Mesenchymal stem cell (in vitro differentiated cells and primary cell): ENCODE measurements around the gene CDKN1C.

Source experiments
- DNase-seq: peaks from one replicate; pipeline ENCODE4 v3.0.0-alpha.2; 2013
- H2AFZ ChIP-seq: one replicate; pipeline ENCODE4 v1.6.1; 2013; ENCODE audit warnings: low read depth, mild to moderate bottlenecking, control low read depth, inconsistent platforms, low read length, moderate library complexity
- H2AK5ac ChIP-seq: 2 replicates; pipeline ENCODE4 v1.6.1; 2013; ENCODE audit warnings: low read length, moderate library complexity, mild to moderate bottlenecking, inconsistent platforms; ENCODE audit not compliant: severe bottlenecking
- H2BK120ac ChIP-seq: one replicate; pipeline ENCODE4 v1.6.1; 2013; ENCODE audit warnings: low read depth, mild to moderate bottlenecking, inconsistent platforms, low read length, moderate library complexity
- H2BK12ac ChIP-seq, 2 experiments: one replicate each; pipeline ENCODE4 v1.6.1; 2013; ENCODE audit warnings: inconsistent platforms in 2 of 2, low read length in 2 of 2, mild to moderate bottlenecking in 2 of 2, moderate library complexity in 2 of 2, control low read depth in 1 of 2
- H2BK15ac ChIP-seq: one replicate; pipeline ENCODE4 v1.6.1; 2013; ENCODE audit warnings: mild to moderate bottlenecking, low read depth, inconsistent platforms; ENCODE audit not compliant: poor library complexity, severe bottlenecking
- H2BK5ac ChIP-seq: 2 replicates; pipeline ENCODE4 v1.6.1; 2013; ENCODE audit warnings: low read depth, mild to moderate bottlenecking, low read length, control low read depth, inconsistent platforms; ENCODE audit not compliant: poor library complexity, severe bottlenecking
- H3K14ac ChIP-seq, 2 experiments: one replicate each; pipeline ENCODE4 v1.6.1; 2013; ENCODE audit warnings: inconsistent platforms in 2 of 2, low read length in 2 of 2, control low read depth in 1 of 2, mild to moderate bottlenecking in 1 of 2, moderate library complexity in 1 of 2
- H3K18ac ChIP-seq, 2 experiments: one replicate each; pipeline ENCODE4 v1.6.1; 2013; ENCODE audit warnings: inconsistent platforms in 2 of 2, low read length in 2 of 2, control low read depth in 1 of 2, low read depth in 1 of 2, mild to moderate bottlenecking in 1 of 2
- H3K23ac ChIP-seq, 2 experiments: one replicate each; pipeline ENCODE4 v1.6.1; 2013; ENCODE audit warnings: inconsistent platforms in 2 of 2, low read length in 2 of 2, mild to moderate bottlenecking in 2 of 2, moderate library complexity in 2 of 2, control low read depth in 1 of 2
- H3K27ac ChIP-seq: 2 replicates; pipeline ENCODE4 v1.5.1; 2013; ENCODE audit warnings: mild to moderate bottlenecking, moderate library complexity, low read length, control low read depth, inconsistent platforms; ENCODE audit not compliant: poor library complexity, severe bottlenecking
- H3K27me3 ChIP-seq, 2 experiments: 2 replicates each; pipeline versions ENCODE4 v1.6.1 to v1.7.0; 2013; ENCODE audit warnings: low read length in 2 of 2, mild to moderate bottlenecking in 2 of 2, moderate library complexity in 2 of 2, control low read depth in 1 of 2, inconsistent platforms in 1 of 2; ENCODE audit not compliant: control insufficient read depth in 1 of 2, insufficient read depth in 1 of 2
- H3K36me3 ChIP-seq, 2 experiments: 2 replicates each; pipeline versions ENCODE4 v1.6.1 to v1.7.0; 2013; ENCODE audit warnings: low read length in 2 of 2, control low read depth in 1 of 2, inconsistent platforms in 1 of 2, low read depth in 1 of 2, mild to moderate bottlenecking in 1 of 2; ENCODE audit not compliant: insufficient read depth in 2 of 2, control insufficient read depth in 1 of 2
- H3K4ac ChIP-seq, 2 experiments: one replicate each; pipeline ENCODE4 v1.6.1; 2013; ENCODE audit warnings: inconsistent platforms in 2 of 2, low read length in 2 of 2, mild to moderate bottlenecking in 2 of 2, moderate library complexity in 2 of 2, control low read depth in 1 of 2, low read depth in 1 of 2
- H3K4me1 ChIP-seq: 2 replicates; pipeline ENCODE4 v1.6.1; 2013; ENCODE audit warnings: low read depth, low read length, control low read depth; ENCODE audit not compliant: control insufficient read depth, insufficient read depth
- H3K4me2 ChIP-seq: 2 replicates; pipeline ENCODE4 v1.6.1; 2013; ENCODE audit warnings: low read length, mild to moderate bottlenecking, inconsistent platforms; ENCODE audit not compliant: poor library complexity, severe bottlenecking
- H3K4me3 ChIP-seq, 2 experiments: 2 replicates each; pipeline versions ENCODE4 v1.5.1 to v1.7.0; 2013; ENCODE audit warnings: low read length in 2 of 2, mild to moderate bottlenecking in 2 of 2, control low read depth in 1 of 2, low read depth in 1 of 2; ENCODE audit not compliant: insufficient read depth in 1 of 2
- H3K79me1 ChIP-seq: replicated peaks from 2 replicates; pipeline ENCODE4 v1.6.1; 2013; ENCODE audit warnings: mild to moderate bottlenecking, control low read depth, low read length, inconsistent platforms; ENCODE audit not compliant: poor library complexity, severe bottlenecking
- H3K9ac ChIP-seq: 2 replicates; pipeline ENCODE4 v1.7.0; 2013; ENCODE audit warnings: mild to moderate bottlenecking, low read length, moderate library complexity
- H3K9me3 ChIP-seq: 2 replicates; pipeline ENCODE4 v1.7.0; 2013; ENCODE audit warnings: mild to moderate bottlenecking, low read length; ENCODE audit not compliant: control insufficient read depth
- H4K8ac ChIP-seq: one replicate; pipeline ENCODE4 v1.6.1; 2013; ENCODE audit warnings: inconsistent platforms, mild to moderate bottlenecking, low read length, moderate library complexity
- H4K91ac ChIP-seq: one replicate; pipeline ENCODE4 v1.6.1; 2013; ENCODE audit warnings: mild to moderate bottlenecking, low read length, inconsistent platforms
- WGBS: methylation state at CpG from one replicate; pipeline ENCODE4 v1.1.7; 2013; ENCODE audit warnings: mixed read lengths; 5-methylcytosine and 5-hydroxymethylcytosine counted together

CDKN1C gene

DNA sequence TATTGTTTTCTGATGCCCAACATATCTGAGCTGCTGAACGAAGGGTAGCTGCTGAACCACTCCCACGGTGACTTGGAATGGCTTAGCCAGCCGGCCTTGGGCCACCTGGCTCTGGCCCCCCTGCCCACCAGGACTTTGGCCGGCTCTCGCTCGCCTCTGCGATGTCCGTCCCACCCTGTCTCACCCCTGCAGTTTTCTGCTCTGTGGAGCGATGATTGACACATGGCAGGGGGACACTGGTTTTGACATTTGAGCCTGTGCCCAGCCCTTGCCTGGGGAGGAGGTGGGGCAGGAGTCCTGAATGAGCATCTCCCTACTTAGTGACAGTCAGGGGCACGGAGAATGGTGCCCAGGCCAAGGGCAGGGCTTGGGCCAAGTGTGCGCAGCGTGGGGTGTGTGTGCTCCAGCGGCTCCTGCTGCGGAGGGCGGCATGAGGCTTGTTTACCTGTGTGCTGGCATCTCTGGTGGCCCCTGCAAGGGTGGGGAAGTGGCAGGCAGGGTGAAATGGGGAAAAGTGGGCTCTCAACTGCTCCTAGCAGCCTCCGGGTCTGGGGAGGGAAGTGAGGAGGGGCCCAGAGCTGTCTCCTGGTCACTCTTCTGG lies 15.7 kb upstream of the CDKN1C start:
- Histone ChIP-seq H2BK15ac (peak overlapping the region; percentile 100), H3K9me3 (no peaks in the 10 kb centered on the region), H2AFZ (peak overlapping the region; percentile 95), H4K8ac (peak overlapping the region; percentile 99), H3K27me3 (no peaks in the 10 kb centered on the region), H3K79me1 (peaks cover 22% of the 10 kb centered on the region), H4K91ac (peak overlapping the region; percentile 98), H2BK12ac (peak overlapping the region; percentile 88 to 91), H3K4me3 (peak overlapping the region in 1 of 2 experiments; percentile 61), H2BK5ac (peak overlapping the region; percentile 33), H3K36me3 (peaks cover 4 to 9% of the 10 kb centered on the region in 2 experiments), H3K18ac (peak overlapping the region; percentile 94 to 96), H3K23ac (no peak overlapping the region), H3K9ac (peak overlapping the region; percentile 76), H2AK5ac (peak overlapping the region; percentile 81), H3K4ac (peak overlapping the region; percentile 55 to 75), H3K27ac (no peak overlapping the region), H3K4me1 (peaks cover 42% of the 10 kb centered on the region), H2BK120ac (peak overlapping the region; percentile 94), H3K4me2 (peak overlapping the region; percentile 90), H3K14ac (peak overlapping the region in 1 of 2 experiments; percentile 92)
- no peak for DNase-seq
- 94% methylated on average over 16 of the region's 16 CpGs for WGBS

DNA sequence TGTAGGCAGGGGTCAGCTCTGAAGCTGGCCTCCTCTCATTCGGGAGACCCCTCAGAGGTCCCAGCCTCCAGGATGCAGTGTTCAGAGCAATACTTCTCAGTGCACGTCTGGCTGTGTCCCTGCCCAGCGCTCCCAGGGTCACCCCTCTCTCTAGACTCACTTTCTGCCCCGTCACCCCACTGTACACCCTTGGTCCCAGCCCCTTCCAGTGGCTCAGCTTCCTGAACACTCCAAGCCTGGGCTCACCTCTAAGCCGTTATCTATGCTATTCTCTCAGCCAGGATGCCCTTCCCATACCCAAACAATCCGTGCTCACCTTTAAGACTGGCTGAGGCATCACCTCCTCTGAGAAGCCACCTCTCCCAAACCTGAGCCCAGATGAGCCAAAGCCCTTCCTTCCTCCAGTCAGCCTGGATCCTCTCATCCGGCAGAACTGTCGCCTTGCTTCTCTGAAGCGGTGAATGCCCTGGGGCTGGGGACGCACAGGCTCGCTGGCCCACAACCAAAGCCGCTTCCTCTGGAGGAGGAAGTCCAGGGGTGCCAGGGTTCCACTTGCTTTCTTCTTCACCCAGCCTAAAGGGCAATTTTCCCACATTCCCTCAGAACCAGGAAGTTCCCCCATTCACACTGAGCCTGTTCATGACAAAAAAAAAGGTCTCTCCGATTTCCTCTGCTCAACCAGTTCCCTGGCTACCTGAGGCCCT lies 13.7 kb upstream of the CDKN1C start:
- H3K4ac ChIP-seq, result peak overlapping the region; percentile 79 to 92
- H2BK120ac ChIP-seq, result peak overlapping the region; percentile 74
- no peaks in the 10 kb centered on the region for H3K9me3 ChIP-seq
- peaks cover 40% of the 10 kb centered on the region for H3K4me1 ChIP-seq
- no peak overlapping the region for H3K27ac ChIP-seq
- peak overlapping the region; percentile 65 for H2AK5ac ChIP-seq
- peak overlapping the region; percentile 95 for H4K91ac ChIP-seq
- no peak overlapping the region for H3K9ac ChIP-seq
- H4K8ac ChIP-seq, result peak overlapping the region; percentile 95
- no peak for DNase-seq
- H3K14ac ChIP-seq, result peak overlapping the region in 1 of 2 experiments; percentile 69
- no peak overlapping the region for H2AFZ ChIP-seq
- no peaks in the 10 kb centered on the region for H3K36me3 ChIP-seq
- peaks cover 13% of the 10 kb centered on the region for H3K79me1 ChIP-seq
- H3K23ac ChIP-seq, result no peak overlapping the region
- peak overlapping the region; percentile 92 to 94 for H2BK12ac ChIP-seq
- peak overlapping the region; percentile 40 to 100 for H3K18ac ChIP-seq
- H2BK15ac ChIP-seq, result peak overlapping the region; percentile 75
- no peak overlapping the region for H2BK5ac ChIP-seq
- no peak overlapping the region for H3K4me2 ChIP-seq
- WGBS, result 79% methylated on average over 13 of the region's 13 CpGs
- no peaks in the 10 kb centered on the region for H3K27me3 ChIP-seq
- no peak overlapping the region for H3K4me3 ChIP-seq

DNA sequence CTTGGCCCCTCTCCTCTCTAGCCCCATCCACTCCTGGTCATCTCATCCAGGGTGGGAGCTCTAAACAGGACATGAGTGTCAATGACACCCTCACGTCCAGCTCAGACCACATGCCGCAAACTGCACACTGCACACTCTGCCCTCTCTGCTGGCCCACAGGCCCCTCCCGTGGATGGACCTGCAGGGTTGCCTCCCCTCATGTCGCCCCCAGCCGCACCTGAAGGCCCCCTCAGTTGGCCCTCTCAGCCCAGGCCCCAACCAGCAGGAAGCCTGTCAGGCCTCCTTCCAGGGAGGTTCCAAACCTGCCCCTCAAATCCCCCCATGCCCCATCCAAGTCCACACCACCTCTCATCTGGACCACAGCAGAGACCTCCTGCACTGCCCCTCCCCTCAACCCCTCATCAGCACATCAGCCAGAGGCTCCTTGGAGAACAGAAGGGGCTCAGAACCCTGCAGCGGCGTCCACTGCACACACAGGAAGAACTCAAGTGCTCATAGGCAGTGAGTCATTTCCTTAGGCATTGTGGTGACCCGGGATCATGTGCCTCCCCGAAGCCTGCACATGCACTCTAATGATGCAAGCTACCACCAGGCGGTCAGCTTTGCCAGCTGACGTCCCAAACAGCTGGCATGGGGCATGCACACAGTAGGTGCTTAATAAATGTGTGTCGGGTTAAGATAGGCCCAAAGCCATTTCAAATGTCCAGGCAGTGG lies 12.9 kb upstream of the CDKN1C start:
- Histone ChIP-seq H2BK12ac (peak overlapping the region; percentile 95), H4K91ac (peak overlapping the region; percentile 97), H3K23ac (peak overlapping the region in 1 of 2 experiments; percentile 43), H3K4me3 (no peak overlapping the region), H2AK5ac (peak overlapping the region; percentile 48), H3K9ac (peak overlapping the region; percentile 25), H3K14ac (peak overlapping the region in 1 of 2 experiments; percentile 87), H3K4me1 (peaks cover 36% of the 10 kb centered on the region), H3K27me3 (no peaks in the 10 kb centered on the region), H2BK5ac (no peak overlapping the region), H3K4ac (peak overlapping the region; percentile 97 to 98), H2BK15ac (peak overlapping the region; percentile 91), H3K79me1 (peaks cover 9% of the 10 kb centered on the region), H2BK120ac (peak overlapping the region; percentile 100), H3K27ac (peak overlapping the region; percentile 42), H2AFZ (no peak overlapping the region), H3K9me3 (no peaks in the 10 kb centered on the region), H3K18ac (peak overlapping the region; percentile 95 to 100), H3K36me3 (no peaks in the 10 kb centered on the region), H4K8ac (peak overlapping the region; percentile 97), H3K4me2 (no peak overlapping the region)
- DNase-seq, result peak; percentile 96
- WGBS, result 19% methylated on average over 12 of the region's 12 CpGs

DNA sequence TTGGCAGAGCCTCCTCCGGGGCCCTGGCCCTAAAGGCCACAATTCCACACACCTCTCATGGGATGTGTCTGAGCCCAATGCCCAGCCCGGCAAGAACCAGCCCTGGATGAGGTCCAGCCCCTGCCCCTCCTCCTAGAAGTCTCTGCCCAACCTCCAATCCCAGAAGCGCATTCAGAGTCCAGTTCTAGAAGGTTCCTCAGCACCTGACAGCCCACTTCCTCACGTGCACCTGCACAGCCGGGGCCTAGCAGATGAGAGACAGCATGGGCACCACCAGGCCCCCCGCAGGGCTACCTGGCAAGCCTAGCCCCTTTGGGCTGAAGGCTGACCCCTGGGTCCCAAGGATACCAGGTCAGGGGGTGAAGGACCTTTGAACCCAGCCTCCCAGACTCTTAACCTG lies 11.5 kb upstream of the CDKN1C start:
- Histone ChIP-seq H4K91ac (peak overlapping the region; percentile 97), H2BK15ac (peak overlapping the region; percentile 85), H3K9ac (no peak overlapping the region), H4K8ac (peak overlapping the region; percentile 8), H2AFZ (no peak overlapping the region), H2AK5ac (no peak overlapping the region), H3K27me3 (no peaks in the 10 kb centered on the region), H2BK12ac (peak overlapping the region; percentile 95), H3K36me3 (no peaks in the 10 kb centered on the region), H3K9me3 (no peaks in the 10 kb centered on the region), H3K79me1 (no peaks in the 10 kb centered on the region), H3K4ac (peak overlapping the region; percentile 39 to 60), H3K23ac (no peak overlapping the region), H3K4me1 (peaks cover 31% of the 10 kb centered on the region), H3K14ac (no peak overlapping the region), H2BK120ac (peak overlapping the region; percentile 12), H3K27ac (no peak overlapping the region), H2BK5ac (no peak overlapping the region), H3K18ac (no peak overlapping the region), H3K4me3 (no peak overlapping the region), H3K4me2 (no peak overlapping the region)
- 98% methylated on average over 6 of the region's 6 CpGs for WGBS
- DNase-seq, result no peak
